ENCODE measurements around the gene GNLY.

DNA sequence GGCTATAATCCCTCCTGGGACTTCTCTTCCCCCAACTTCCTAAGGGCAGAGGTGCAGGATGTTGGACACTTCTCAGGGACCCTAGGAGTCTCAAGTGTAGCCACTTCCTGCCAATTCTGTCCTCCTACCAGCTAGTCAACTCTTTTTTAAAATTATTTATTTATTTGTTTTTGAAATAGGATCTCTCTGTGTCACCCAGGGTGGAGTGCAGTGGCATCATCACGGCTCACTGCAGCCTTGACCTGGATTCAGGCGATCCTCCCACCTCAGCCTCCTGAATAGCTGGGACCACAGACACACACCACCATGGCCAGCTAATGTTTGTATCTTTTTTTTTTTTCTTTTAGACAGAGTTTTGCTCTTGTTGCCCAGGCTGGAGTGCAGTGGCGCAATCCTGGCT lies 37.7 kb upstream of the GNLY start:
- TF ChIP-seq POLR2AphosphoS5 (IDR thresholded peaks at IDR 0.05; ENCODE audit: low read depth, low read length) (no peak), POLR2A (IDR thresholded peaks at IDR 0.05; ENCODE audit: low read depth, low read length) (no peak)
